ENCODE measurements around the gene LAD1.

- no peak for TF ChIP-seq POLR2A (IDR thresholded peaks at IDR 0.05; ENCODE audit: low read depth, low read length)
- no peak for TF ChIP-seq MXI1 (IDR thresholded peaks at IDR 0.05; ENCODE audit: borderline replicate concordance, low read depth, low read length)
- TF ChIP-seq CEBPB (IDR thresholded peaks at IDR 0.05; ENCODE audit: low read depth, low read length) = no peak
- no peak for TF ChIP-seq CTCF (conservative IDR thresholded peaks at IDR 0.05; ENCODE audit: low read depth, low read length)
- no peak for TF ChIP-seq SMC3 (IDR thresholded peaks at IDR 0.05; ENCODE audit: low read depth, low read length)
These were observed 28.8 kb upstream of the LAD1 start for GRCh38 chr1:201427963-201428362.
